Measurements from ENCODE around the gene ABHD6.

ABHD6 gene

GRCh38 chr3:58333206-58334012 lies 95.8 kb downstream of the ABHD6 start (continued):
- peak; percentile 68 for TF ChIP-seq ZBTB11 (tag by site-specific recombination; conservative IDR thresholded peaks at IDR 0.05; ENCODE audit: low read depth)
- TF ChIP-seq PRDM6 (tag by site-specific recombination; IDR thresholded peaks at IDR 0.05), result peak; percentile 63

- Histone ChIP-seq H3K9me3 (ENCODE audit: control insufficient read depth, insufficient read depth, low read depth, low read length) (no peaks in the 10 kb centered on the region), H3K27ac (ENCODE audit: extremely low read depth, low read depth, low read length) (no peak overlapping the region), H3K36me3 (ENCODE audit: control insufficient read depth in 2 of 2, insufficient read depth in 1 of 2, low read length in 2 of 2) (no peaks in the 10 kb centered on the region), H3K4me3 (ENCODE audit: low read depth, low read length) (peak overlapping the region; percentile 81), H3K4me1 (ENCODE audit: control insufficient read depth, insufficient read depth, low read length) (no peaks in the 10 kb centered on the region; the same call in 1 of the 2 replicates)
- POLR2A ChIA-PET, result no interaction called here
- CTCF ChIA-PET, result interaction anchor here (0.6 to 1.1 kb wide), 3 partner anchors 30 to 293 kb away, joined by 3 to 6 read pairs (median 4); no protein-coding TSS in a partner anchor
- TF ChIP-seq ZNF677 (tag by site-specific recombination; IDR thresholded peaks at IDR 0.05) (no peak), ZEB2 (tag by site-specific recombination; IDR thresholded peaks at IDR 0.05) (no peak), ZFP3 (tag by site-specific recombination; IDR thresholded peaks at IDR 0.05; ENCODE audit: low read depth) (no peak), PRDM2 (tag by site-specific recombination; IDR thresholded peaks at IDR 0.05; ENCODE audit: borderline replicate concordance) (no peak), ZNF184 (tag by site-specific recombination; IDR thresholded peaks at IDR 0.05) (no peak), GFI1B (tag by site-specific recombination; IDR thresholded peaks at IDR 0.05) (no peak), ZNF580 (tag by site-specific recombination; IDR thresholded peaks at IDR 0.05) (no peak), KLF9 (tag by site-specific recombination; IDR thresholded peaks at IDR 0.05; ENCODE audit: low read depth) (no peak), WT1 (tag by site-specific recombination; IDR thresholded peaks at IDR 0.05) (no peak), ZNF768 (tag by site-specific recombination; IDR thresholded peaks at IDR 0.05) (no peak), MEIS1 (CRISPR knock-in tag; IDR thresholded peaks at IDR 0.05; ENCODE audit: borderline replicate concordance) (no peak), ZNF48 (tag by site-specific recombination; IDR thresholded peaks at IDR 0.05) (no peak), ZNF660 (tag by site-specific recombination; IDR thresholded peaks at IDR 0.05) (no peak)
Observed at GRCh38 chr3:58334013-58334321, 96.4 kb downstream of the ABHD6 start.

Measured in HEK293 (cell line).